Vagina (tissue), 2 donors: Measurements from ENCODE around the gene MEIOB. TPM values are rescaled to one million over a fixed set of nuclear protein-coding genes. Genes with fewer than 3 reads are reported as not detected.

ENCODE experiments used
- DNase-seq, 2 donors: peaks; one replicate each; pipeline ENCODE4 v3.0.0-alpha.2; 2017; ENCODE audit errors: extremely low spot score in 2 of 2
- H3K27ac ChIP-seq: fragments of 200-600 bp; sonication (generic); one replicate; pipeline ENCODE4 v1.5.1; 2019
- H3K27me3 ChIP-seq: fragments of 200-600 bp; sonication (generic); one replicate; pipeline ENCODE4 v1.5.1; 2019
- H3K36me3 ChIP-seq, 2 donors: fragments of 200-600 bp; sonication (generic); one replicate each; pipeline ENCODE4 v1.5.1; 2017 to 2019
- H3K4me1 ChIP-seq: fragments of 200-600 bp; sonication (generic); one replicate; pipeline ENCODE4 v1.5.1; 2019
- H3K4me3 ChIP-seq, 2 donors: fragments of 200-600 bp; sonication (generic); 1 replicate in 1 of 2; 2 replicates in 1 of 2; pipeline ENCODE4 v1.5.1; 2016 to 2019
- H3K9me3 ChIP-seq: fragments of 200-600 bp; sonication (generic); one replicate; pipeline ENCODE4 v1.5.1; 2019
- POLR2A ChIP-seq, 2 donors: fragments of 450-650 bp; IDR thresholded peaks; one replicate each; pipeline ENCODE4 v1.6.1; 2017; ENCODE audit warnings: antibody characterized with exemption in 2 of 2, mild to moderate bottlenecking in 2 of 2, moderate library complexity in 2 of 2
- POLR2AphosphoS5 ChIP-seq, 2 donors: sonication (generic); formaldehyde crosslinking; IDR thresholded peaks; one replicate each; pipeline ENCODE4 v1.9.0; 2017; ENCODE audit warnings: antibody characterized with exemption in 2 of 2, mild to moderate bottlenecking in 2 of 2, low read depth in 1 of 2; ENCODE audit not compliant: insufficient read depth in 1 of 2
- intact Hi-C: fragments of 100-400 bp; cut with DNase I; formaldehyde crosslinking; loops from one replicate; pipeline ENCODE4 v1.15.1; 2023
- total RNA-seq: library from RNA; depleted of rRNA; stranded (reverse); fragments of >200 nt; gene quantifications from one replicate; pipeline ENCODE4 v1.2.3, GENCODE V29; 2016
- TF ChIP-seq, protein P1 (sequence below), 3 experiments: fragments of 450-650 bp in 2 of 3; fragments of 200-600 bp in 1 of 3; sonication (generic) in 1 of 3; IDR thresholded peaks; one replicate each; pipeline ENCODE4 v1.5.1; 2017 to 2019; ENCODE audit warnings: antibody characterized with exemption in 3 of 3, mild to moderate bottlenecking in 2 of 3, moderate library complexity in 2 of 3

MEIOB gene
- total RNA-seq, 1 donor from 2014 or later, result not detected

- Histone ChIP-seq H3K4me1 (peaks cover 46% of the 10 kb centered on the region), H3K9me3 (no peaks in the 10 kb centered on the region), H3K4me3 (peak overlapping the region in 1 of 2 donors; percentile 39), H3K36me3 (no peaks in the 10 kb centered on the region), H3K27ac (peak overlapping the region; percentile 66), H3K27me3 (no peaks in the 10 kb centered on the region)
- TF ChIP-seq, protein P1, sequence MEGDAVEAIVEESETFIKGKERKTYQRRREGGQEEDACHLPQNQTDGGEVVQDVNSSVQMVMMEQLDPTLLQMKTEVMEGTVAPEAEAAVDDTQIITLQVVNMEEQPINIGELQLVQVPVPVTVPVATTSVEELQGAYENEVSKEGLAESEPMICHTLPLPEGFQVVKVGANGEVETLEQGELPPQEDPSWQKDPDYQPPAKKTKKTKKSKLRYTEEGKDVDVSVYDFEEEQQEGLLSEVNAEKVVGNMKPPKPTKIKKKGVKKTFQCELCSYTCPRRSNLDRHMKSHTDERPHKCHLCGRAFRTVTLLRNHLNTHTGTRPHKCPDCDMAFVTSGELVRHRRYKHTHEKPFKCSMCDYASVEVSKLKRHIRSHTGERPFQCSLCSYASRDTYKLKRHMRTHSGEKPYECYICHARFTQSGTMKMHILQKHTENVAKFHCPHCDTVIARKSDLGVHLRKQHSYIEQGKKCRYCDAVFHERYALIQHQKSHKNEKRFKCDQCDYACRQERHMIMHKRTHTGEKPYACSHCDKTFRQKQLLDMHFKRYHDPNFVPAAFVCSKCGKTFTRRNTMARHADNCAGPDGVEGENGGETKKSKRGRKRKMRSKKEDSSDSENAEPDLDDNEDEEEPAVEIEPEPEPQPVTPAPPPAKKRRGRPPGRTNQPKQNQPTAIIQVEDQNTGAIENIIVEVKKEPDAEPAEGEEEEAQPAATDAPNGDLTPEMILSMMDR (IDR thresholded peaks at IDR 0.05), result no peak
- no peak for TF ChIP-seq POLR2A (IDR thresholded peaks at IDR 0.05)
- TF ChIP-seq POLR2AphosphoS5 (IDR thresholded peaks at IDR 0.05; ENCODE audit: insufficient read depth in 1 of 2, low read depth in 1 of 2), result no peak
- intact Hi-C loops, result no loop called here
- no peak for DNase-seq
Measured at GRCh38 chr16:1915732-1916639, 44.0 kb upstream of the MEIOB start.

DNA sequence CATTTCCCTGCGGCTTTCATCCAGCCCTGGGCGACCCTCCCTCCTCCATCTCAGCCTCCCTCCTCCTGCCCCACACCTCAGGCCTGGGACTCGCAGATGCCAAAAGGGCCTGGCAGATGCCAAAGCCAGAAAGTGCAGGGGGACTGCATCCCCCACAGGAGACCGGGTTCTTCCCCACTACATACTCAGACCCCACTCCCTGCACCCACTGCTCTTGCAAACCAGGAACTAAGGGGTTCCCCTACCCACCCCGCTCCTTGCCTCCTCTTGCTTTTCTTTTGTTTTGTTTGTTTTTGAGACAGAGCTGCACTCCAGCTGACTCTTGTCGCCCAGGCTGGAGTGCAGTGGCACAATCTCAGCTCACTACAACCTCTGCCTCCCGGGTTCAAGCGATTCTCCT, 43.0 kb upstream of the MEIOB start:
- Histone ChIP-seq H3K4me1 (peaks cover 53% of the 10 kb centered on the region), H3K4me3 (no peak overlapping the region), H3K9me3 (no peaks in the 10 kb centered on the region), H3K27ac (peak overlapping the region; percentile 79), H3K36me3 (no peaks in the 10 kb centered on the region), H3K27me3 (no peaks in the 10 kb centered on the region)
- intact Hi-C loops, result no loop called here
- DNase-seq, result no peak
- no peak for TF ChIP-seq POLR2A (IDR thresholded peaks at IDR 0.05)

- Histone ChIP-seq H3K27me3 (no peaks in the 10 kb centered on the region), H3K9me3 (no peaks in the 10 kb centered on the region), H3K36me3 (no peaks in the 10 kb centered on the region), H3K4me3 (peak overlapping the region in 1 of 2 donors; percentile 4), H3K27ac (peak overlapping the region; percentile 79), H3K4me1 (peaks cover 48% of the 10 kb centered on the region)
- no peak for DNase-seq
- intact Hi-C loops, result no loop called here
- no peak for TF ChIP-seq POLR2A (IDR thresholded peaks at IDR 0.05)
Measured at GRCh38 chr16:1914084-1914608, 42.2 kb upstream of the MEIOB start.

- H3K27me3 ChIP-seq, result no peaks in the 10 kb centered on the region
- H3K4me1 ChIP-seq, result peaks cover 42% of the 10 kb centered on the region
- DNase-seq, result no peak
- intact Hi-C loops, result no loop called here
- no peaks in the 10 kb centered on the region for H3K9me3 ChIP-seq
- TF ChIP-seq POLR2A (IDR thresholded peaks at IDR 0.05) (no peak), POLR2AphosphoS5 (IDR thresholded peaks at IDR 0.05; ENCODE audit: insufficient read depth in 1 of 2, low read depth in 1 of 2) (peak in 1 of 2 donors; percentile 36)
- peak overlapping the region; percentile 79 for H3K27ac ChIP-seq
- H3K36me3 ChIP-seq, result no peaks in the 10 kb centered on the region
- peak overlapping the region in 1 of 2 donors; percentile 4 for H3K4me3 ChIP-seq
Measured at GRCh38 chr16:1913327-1914083, 41.5 kb upstream of the MEIOB start.

- intact Hi-C loops, result no loop called here
- TF ChIP-seq, protein P1 (IDR thresholded peaks at IDR 0.05), result no peak
- TF ChIP-seq POLR2A (IDR thresholded peaks at IDR 0.05), result no peak
- TF ChIP-seq POLR2AphosphoS5 (IDR thresholded peaks at IDR 0.05; ENCODE audit: insufficient read depth in 1 of 2, low read depth in 1 of 2), result no peak
- no peak for DNase-seq
- H3K4me3 ChIP-seq, result no peak overlapping the region
- peaks cover 40% of the 10 kb centered on the region for H3K4me1 ChIP-seq
- H3K27me3 ChIP-seq, result no peaks in the 10 kb centered on the region
- no peaks in the 10 kb centered on the region for H3K36me3 ChIP-seq
- no peaks in the 10 kb centered on the region for H3K9me3 ChIP-seq
- H3K27ac ChIP-seq, result no peak overlapping the region
Measured at GRCh38 chr16:1912215-1912543, 40.2 kb upstream of the MEIOB start.

DNA sequence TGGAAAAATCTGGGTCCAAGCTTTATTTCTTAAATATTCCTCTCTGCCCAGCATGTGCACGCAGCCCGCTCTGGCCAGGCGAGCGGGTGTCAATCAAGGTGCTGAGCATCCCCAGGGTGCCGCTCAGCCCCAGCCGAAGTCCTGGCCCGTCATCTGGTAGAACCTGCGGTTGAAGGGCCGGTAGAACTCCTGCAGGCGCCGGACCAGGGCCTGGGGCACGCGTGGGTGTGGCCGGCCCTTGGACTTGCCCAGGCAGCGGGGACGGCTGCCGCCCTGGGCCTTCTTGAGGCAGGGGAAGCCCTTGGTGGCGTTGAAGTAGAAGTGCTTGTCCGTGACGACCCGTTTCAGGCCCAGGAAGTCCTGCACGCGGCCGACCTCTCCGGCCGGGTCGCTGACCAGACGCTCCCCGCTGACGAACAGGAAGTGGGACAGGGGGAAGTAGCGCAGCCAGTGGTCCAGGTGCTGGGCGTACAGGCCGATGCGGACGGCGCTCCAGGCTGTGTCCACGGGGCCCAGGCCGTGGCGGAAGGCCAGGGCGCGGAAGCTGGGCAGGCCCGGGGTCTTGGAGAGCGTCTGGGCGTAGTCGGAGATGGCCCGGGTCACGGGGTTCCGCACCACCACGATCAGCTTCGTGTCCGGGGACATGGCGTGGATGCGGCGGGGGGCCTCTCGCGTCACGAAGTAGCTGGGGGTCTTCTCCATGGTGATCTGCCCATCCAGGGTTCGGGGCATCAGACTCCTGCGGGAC, 39.7 kb upstream of the MEIOB start:
- DNase-seq, result no peak
- H3K4me3 ChIP-seq, result no peak overlapping the region
- no peaks in the 10 kb centered on the region for H3K36me3 ChIP-seq
- no peaks in the 10 kb centered on the region for H3K9me3 ChIP-seq
- no peaks in the 10 kb centered on the region for H3K27me3 ChIP-seq
- TF ChIP-seq POLR2AphosphoS5 (IDR thresholded peaks at IDR 0.05; ENCODE audit: insufficient read depth in 1 of 2, low read depth in 1 of 2), result no peak
- no peak for TF ChIP-seq POLR2A (IDR thresholded peaks at IDR 0.05)
- TF ChIP-seq, protein P1 (IDR thresholded peaks at IDR 0.05), result no peak
- intact Hi-C loops, result no loop called here
- H3K4me1 ChIP-seq, result peaks cover 38% of the 10 kb centered on the region
- no peak overlapping the region for H3K27ac ChIP-seq
